SK-N-SH treated with all-trans-retinoic acid at 6 μM for 48 hours (cell line): ENCODE data around the gene ZNF846.
"Not testable (repeated sequence)": the region's sequence is repeated elsewhere in the genome, so short reads cannot be mapped to it uniquely, and the experiment has no call there.

Source experiments
- ATAC-seq: fragments of 200-7000 bp; cut with Tn5 transposase; 3 replicates; pipeline ENCODE4 v1.9.1; 2020; ENCODE audit warnings: mild to moderate bottlenecking, moderate library complexity
- ARNTL ChIP-seq: fragments of 450-650 bp; formaldehyde crosslinking; IDR thresholded peaks from 2 replicates; pipeline ENCODE4 v1.5.0; 2020; ENCODE audit warnings: low read depth, mild to moderate bottlenecking, moderate library complexity, borderline replicate concordance
- BACH2 ChIP-seq: fragments of 250-450 bp; sonication (Bioruptor Pico); IDR thresholded peaks from 2 replicates; pipeline ENCODE4 v1.9.0; 2021; ENCODE audit warnings: mild to moderate bottlenecking, borderline replicate concordance
- CREB5 ChIP-seq: fragments of 250-450 bp; sonication (Bioruptor Pico); IDR thresholded peaks from 2 replicates; pipeline ENCODE4 v1.5.1; 2020; ENCODE audit warnings: low read depth, mild to moderate bottlenecking, moderate library complexity
- CSDC2 ChIP-seq: fragments of 250-450 bp; sonication (Bioruptor Pico); IDR thresholded peaks from 2 replicates; pipeline ENCODE4 v1.5.0; 2020; ENCODE audit warnings: mild to moderate bottlenecking, moderate library complexity
- CSRNP3 ChIP-seq: fragments of 250-450 bp; sonication (Bioruptor Pico); IDR thresholded peaks from 2 replicates; pipeline ENCODE4 v1.5.1; 2021; ENCODE audit warnings: mild to moderate bottlenecking, moderate library complexity
- GLIS3 ChIP-seq: fragments of 250-450 bp; sonication (Bioruptor Pico); IDR thresholded peaks from 2 replicates; pipeline ENCODE4 v1.5.0; 2020; ENCODE audit warnings: mild to moderate bottlenecking, moderate library complexity
- ISL1 ChIP-seq: fragments of 250-450 bp; sonication (Bioruptor Pico); IDR thresholded peaks from 2 replicates; pipeline ENCODE4 v2.1.2; 2022; ENCODE audit warnings: mild to moderate bottlenecking, moderate library complexity
- OSR1 ChIP-seq: fragments of 250-450 bp; sonication (Bioruptor Pico); IDR thresholded peaks from 2 replicates; pipeline ENCODE4 v1.8.0; 2022; ENCODE audit warnings: moderate library complexity, mild to moderate bottlenecking, inconsistent platforms
- PATZ1 ChIP-seq: fragments of 250-450 bp; sonication (Bioruptor Pico); IDR thresholded peaks from 2 replicates; pipeline ENCODE4 v1.8.0; 2020; ENCODE audit warnings: mild to moderate bottlenecking, moderate library complexity, borderline replicate concordance
- POU6F1 ChIP-seq: fragments of 250-450 bp; sonication (Bioruptor Pico); IDR thresholded peaks from 2 replicates; pipeline ENCODE4 v1.8.0; 2021; ENCODE audit warnings: low read depth, mild to moderate bottlenecking, moderate library complexity, borderline replicate concordance
- RARB ChIP-seq: fragments of 250-450 bp; sonication (Bioruptor Pico); IDR thresholded peaks from 2 replicates; pipeline ENCODE4 v1.8.0; 2021; ENCODE audit warnings: mild to moderate bottlenecking, moderate library complexity
- SNAI2 ChIP-seq: fragments of 250-450 bp; sonication (Bioruptor Pico); IDR thresholded peaks from 2 replicates; pipeline ENCODE4 v1.5.0; 2020; ENCODE audit warnings: mild to moderate bottlenecking, moderate library complexity
- TCF4 ChIP-seq: fragments of 250-450 bp; sonication (Bioruptor Pico); IDR thresholded peaks from 2 replicates; pipeline ENCODE4 v1.8.0; 2021; ENCODE audit warnings: mild to moderate bottlenecking, moderate library complexity, borderline replicate concordance
- TOX ChIP-seq: fragments of 250-450 bp; sonication (Bioruptor Pico); IDR thresholded peaks from 2 replicates; pipeline ENCODE4 v1.8.0; 2021; ENCODE audit warnings: mild to moderate bottlenecking, moderate library complexity, borderline replicate concordance
- TSHZ2 ChIP-seq: fragments of 250-450 bp; sonication (Bioruptor Pico); IDR thresholded peaks from 2 replicates; pipeline ENCODE4 v1.5.0; 2020; ENCODE audit warnings: mild to moderate bottlenecking, moderate library complexity
- ZC3H10 ChIP-seq: fragments of 250-450 bp; sonication (Bioruptor Pico); IDR thresholded peaks from 2 replicates; pipeline ENCODE4 v1.5.1; 2021; ENCODE audit warnings: mild to moderate bottlenecking, moderate library complexity
- ZFP3 ChIP-seq: fragments of 250-450 bp; sonication (Bioruptor Pico); IDR thresholded peaks from 2 replicates; pipeline ENCODE4 v1.5.0; 2020; ENCODE audit warnings: mild to moderate bottlenecking, moderate library complexity
- ZFP30 ChIP-seq: fragments of 450-650 bp; formaldehyde crosslinking; IDR thresholded peaks from 2 replicates; pipeline ENCODE4 v1.5.0; 2022; ENCODE audit warnings: mild to moderate bottlenecking, moderate library complexity
- ZNF565 ChIP-seq: fragments of 450-650 bp; formaldehyde crosslinking; conservative IDR thresholded peaks from 2 replicates; pipeline ENCODE4 v1.5.0; 2020; ENCODE audit warnings: low read depth, mild to moderate bottlenecking, moderate library complexity

The ZNF846 gene

GRCh38 chr19:9727644-9728043 lies 40.9 kb downstream of the ZNF846 start:
- no peak for TF ChIP-seq CSDC2
- no peak for TF ChIP-seq ZC3H10 (CRISPR knock-in tag)
- no peak for TF ChIP-seq TSHZ2
- TF ChIP-seq GLIS3 (CRISPR knock-in tag), result no peak
- no peak for TF ChIP-seq SNAI2
- no peak for TF ChIP-seq ISL1 (CRISPR knock-in tag)
- no peak for TF ChIP-seq ZFP3 (CRISPR knock-in tag)
- no peak for TF ChIP-seq ZFP30 (CRISPR knock-in tag)
- no peak for TF ChIP-seq ZNF565 (CRISPR knock-in tag)
- TF ChIP-seq BACH2 (CRISPR knock-in tag), result no peak
- TF ChIP-seq OSR1 (CRISPR knock-in tag), result no peak
- no peak for TF ChIP-seq TCF4 (CRISPR knock-in tag)
- no peak for TF ChIP-seq POU6F1
- no peak for TF ChIP-seq CSRNP3
- TF ChIP-seq CREB5, result no peak
- TF ChIP-seq PATZ1 (CRISPR knock-in tag), result no peak
- no peak for TF ChIP-seq TOX
- ATAC-seq, result no peak

GRCh38 chr19:9725508-9726201 lies 42.9 kb downstream of the ZNF846 start:
- ATAC-seq, result not testable (repeated sequence)

GRCh38 chr19:9724157-9724556 lies 44.4 kb downstream of the ZNF846 start:
- ATAC-seq, result no peak
- TF ChIP-seq ARNTL (CRISPR knock-in tag) (no peak), CSRNP3 (no peak), ZNF565 (CRISPR knock-in tag) (no peak), SNAI2 (no peak), ZFP30 (CRISPR knock-in tag) (no peak), ZFP3 (CRISPR knock-in tag) (no peak), RARB (no peak), ISL1 (CRISPR knock-in tag) (no peak), OSR1 (CRISPR knock-in tag) (no peak), POU6F1 (no peak), PATZ1 (CRISPR knock-in tag) (no peak), TCF4 (CRISPR knock-in tag) (no peak)
